Naive B cell (primary cell): Measurements from ENCODE around the gene ETV6. TPM values are rescaled to one million over a fixed set of nuclear protein-coding genes. Genes with fewer than 3 reads are reported as not detected.
A peak's percentile ranks its signal among the peaks of the same experiment; 100 is the strongest.

Source experiments
- ATAC-seq, 2 donors: fragments of 150-1000 bp; cut with Tn5 transposase; 2 replicates each; pipeline ENCODE4 v1.10.0; 2021; ENCODE audit warnings: low read depth in 2 of 2, mild to moderate bottlenecking in 2 of 2, moderate library complexity in 2 of 2
- DNase-seq: peaks from one replicate; pipeline ENCODE4 v3.0.0; 2022
- H3K27ac Mint-ChIP-seq, 6 donors: one replicate each; pipeline ENCODE4 v1.8.0; 2020 to 2022; ENCODE audit warnings: mild to moderate bottlenecking in 6 of 6, mixed read lengths in 6 of 6, moderate library complexity in 5 of 6, inconsistent platforms in 2 of 6
- H3K27me3 Mint-ChIP-seq, 3 donors: one replicate each; pipeline ENCODE4 v1.8.0; 2021 to 2022; ENCODE audit warnings: mixed read lengths in 3 of 3, mild to moderate bottlenecking in 1 of 3
- H3K36me3 Mint-ChIP-seq, 2 donors: one replicate each; pipeline ENCODE4 v1.8.0; 2020 to 2022; ENCODE audit warnings: mixed read lengths in 2 of 2, inconsistent platforms in 1 of 2, mild to moderate bottlenecking in 1 of 2
- H3K4me1 Mint-ChIP-seq, 3 donors: one replicate each; pipeline ENCODE4 v1.8.0; 2020 to 2022; ENCODE audit warnings: mixed read lengths in 3 of 3, inconsistent platforms in 1 of 3, mild to moderate bottlenecking in 1 of 3, moderate library complexity in 1 of 3
- H3K4me3 Mint-ChIP-seq, 8 donors: one replicate each; pipeline ENCODE4 v1.8.0; 2020 to 2022; ENCODE audit warnings: mild to moderate bottlenecking in 8 of 8, mixed read lengths in 8 of 8, moderate library complexity in 8 of 8, inconsistent platforms in 2 of 8
- H3K9me3 Mint-ChIP-seq, 7 donors: one replicate each; pipeline ENCODE4 v1.8.0; 2020 to 2022; ENCODE audit warnings: mixed read lengths in 7 of 7, mild to moderate bottlenecking in 5 of 7, inconsistent platforms in 2 of 7, moderate library complexity in 1 of 7
- polyA plus RNA-seq, 6 donors: library from polyadenylated mRNA; unstranded; fragments of 300-500 nt; fragmentation: Illumina TruSeq; gene quantifications; one replicate each; pipeline ENCODE4 v1.2.3, GENCODE V29; 2021; ENCODE audit warnings: low read depth in 6 of 6

ETV6 gene
- polyA plus RNA-seq, 6 donors from 2014 or later: 3.7 to 9.6 (median 6.6) TPM

- H3K9me3 Mint-ChIP-seq: no peaks in the 10 kb centered on the region
- H3K27me3 Mint-ChIP-seq: no peaks in the 10 kb centered on the region
- DNase-seq (peak; percentile 21), ATAC-seq (peak; percentile 24 to 40)
- H3K4me1 Mint-ChIP-seq: peaks cover 62 to 88% (median 74%) of the 10 kb centered on the region in 3 donors
- peak overlapping the region; percentile 12 to 84 (median 69) for H3K4me3 Mint-ChIP-seq
- no peaks in the 10 kb centered on the region for H3K36me3 Mint-ChIP-seq
- peak overlapping the region; percentile 53 to 99 (median 92) for H3K27ac Mint-ChIP-seq
Measured at GRCh38 chr12:11731455-11731854, 82.0 kb downstream of the ETV6 start.

GRCh38 chr12:11732023-11732422 lies 82.5 kb downstream of the ETV6 start:
- DNase-seq: peak; percentile 31
- Mint-ChIP-seq H3K36me3 (no peaks in the 10 kb centered on the region), H3K4me1 (peaks cover 64 to 85% (median 74%) of the 10 kb centered on the region in 3 donors), H3K4me3 (peak overlapping the region; percentile 12 to 76 (median 64)), H3K27me3 (no peaks in the 10 kb centered on the region), H3K27ac (peak overlapping the region; percentile 53 to 99 (median 90)), H3K9me3 (no peaks in the 10 kb centered on the region)
- ATAC-seq: peak; percentile 13 to 18

- no peaks in the 10 kb centered on the region for H3K9me3 Mint-ChIP-seq
Measured at GRCh38 chr12:11732715-11733114, 83.2 kb downstream of the ETV6 start.

DNA sequence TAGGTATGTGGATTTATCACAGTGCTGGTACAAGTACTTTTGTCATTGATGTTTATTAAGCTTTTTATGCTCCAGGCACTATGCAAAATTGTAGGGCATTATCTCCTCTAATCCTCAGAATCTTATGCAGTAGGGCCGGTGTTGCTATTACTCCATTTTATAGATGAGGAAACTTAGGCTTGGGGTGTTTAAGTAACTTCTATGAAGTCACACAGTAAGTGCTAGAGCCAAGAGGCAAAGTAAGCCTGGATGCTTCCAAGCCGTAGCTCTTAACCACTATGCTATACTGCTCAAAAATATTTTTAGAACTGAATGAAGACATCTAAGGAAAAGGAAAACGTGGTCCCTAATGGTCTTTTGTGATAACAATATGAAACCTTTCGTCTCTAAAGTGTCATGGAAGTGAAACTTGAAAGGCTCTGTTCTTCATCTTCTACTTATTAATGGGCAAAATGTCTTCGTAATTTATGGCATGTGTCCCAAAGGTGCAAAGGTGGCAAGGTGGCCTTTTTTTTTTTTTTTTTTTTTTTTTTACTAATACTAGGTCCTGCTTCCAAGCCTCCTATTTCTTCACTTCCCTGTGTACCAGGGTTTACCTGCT lies 85.2 kb downstream of the ETV6 start:
- H3K4me3 Mint-ChIP-seq: peak overlapping the region in 1 of 8 donors; percentile 8
- ATAC-seq: no peak

More at GRCh38 chr12:11732715-11733114, 83.2 kb downstream of the ETV6 start:
- ATAC-seq (no peak), DNase-seq (no peak)
- Mint-ChIP-seq H3K27ac (peak overlapping the region; percentile 85 to 99 (median 88)), H3K4me1 (peaks cover 64 to 81% (median 75%) of the 10 kb centered on the region in 3 donors), H3K27me3 (no peaks in the 10 kb centered on the region), H3K4me3 (peak overlapping the region in 6 of 8 donors; percentile 12 to 76 (median 69)), H3K36me3 (no peaks in the 10 kb centered on the region)

GRCh38 chr12:11738450-11738849 lies 89.0 kb downstream of the ETV6 start:
- Mint-ChIP-seq H3K36me3 (peaks cover 0 to 7% of the 10 kb centered on the region in 2 donors), H3K4me1 (peaks cover 48 to 59% (median 50%) of the 10 kb centered on the region in 3 donors), H3K9me3 (no peaks in the 10 kb centered on the region), H3K27ac (peak overlapping the region in 3 of 6 donors; percentile 26 to 87 (median 38)), H3K27me3 (no peaks in the 10 kb centered on the region), H3K4me3 (peak overlapping the region in 1 of 8 donors; percentile 55)
- no peak for ATAC-seq
- no peak for DNase-seq

More for the DNA sequence above, 85.2 kb downstream of the ETV6 start:
- Mint-ChIP-seq H3K27me3 (no peaks in the 10 kb centered on the region), H3K9me3 (no peaks in the 10 kb centered on the region), H3K27ac (peak overlapping the region in 2 of 6 donors; percentile 43 to 44), H3K4me1 (peaks cover 67 to 73% (median 72%) of the 10 kb centered on the region in 3 donors), H3K36me3 (peaks cover 0 to 7% of the 10 kb centered on the region in 2 donors)
- DNase-seq: no peak

DNA sequence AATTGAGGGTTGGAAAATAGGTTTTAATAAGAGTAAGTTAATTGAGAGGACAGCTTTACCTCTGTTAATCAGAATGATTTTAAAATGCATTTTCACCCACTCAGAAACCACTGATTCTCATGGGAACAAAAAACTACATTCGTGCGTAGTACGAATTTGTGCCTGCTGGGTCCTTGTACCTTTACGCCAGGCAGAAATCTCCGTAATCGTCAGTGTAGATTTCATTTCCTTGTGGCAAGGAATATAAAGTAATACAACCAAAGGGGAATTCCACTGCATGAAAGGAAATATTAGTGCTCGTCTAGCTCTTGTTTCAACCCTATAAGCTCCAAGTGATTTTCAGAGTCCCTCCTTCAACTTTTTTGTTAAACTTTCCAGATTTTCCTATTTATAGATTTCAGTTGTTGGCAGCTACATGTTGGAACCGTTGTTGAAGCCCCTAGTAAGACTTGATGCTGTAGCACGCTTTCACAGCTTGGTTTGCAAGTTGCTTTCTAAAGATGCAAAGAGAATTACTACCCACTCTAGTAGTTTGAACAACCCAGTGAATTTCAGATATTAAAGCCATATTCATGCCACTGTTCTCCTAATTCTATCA lies 90.6 kb downstream of the ETV6 start:
- Mint-ChIP-seq H3K27ac (peak overlapping the region in 3 of 6 donors; percentile 2 to 71 (median 59)), H3K9me3 (no peaks in the 10 kb centered on the region), H3K4me3 (peak overlapping the region in 1 of 8 donors; percentile 29), H3K4me1 (peaks cover 53 to 70% (median 56%) of the 10 kb centered on the region in 3 donors), H3K36me3 (peaks cover 0 to 7% of the 10 kb centered on the region in 2 donors), H3K27me3 (no peaks in the 10 kb centered on the region)
- no peak for DNase-seq
- peak; percentile 68 to 86 for ATAC-seq

GRCh38 chr12:11741434-11742092 lies 92.1 kb downstream of the ETV6 start:
- H3K9me3 Mint-ChIP-seq: no peaks in the 10 kb centered on the region
- peaks cover 59 to 73% (median 60%) of the 10 kb centered on the region in 3 donors for H3K4me1 Mint-ChIP-seq
- no peak overlapping the region for H3K4me3 Mint-ChIP-seq
- H3K36me3 Mint-ChIP-seq: peaks cover 0 to 7% of the 10 kb centered on the region in 2 donors
- peak overlapping the region in 2 of 6 donors; percentile 49 to 82 for H3K27ac Mint-ChIP-seq
- H3K27me3 Mint-ChIP-seq: no peaks in the 10 kb centered on the region
- no peak for DNase-seq
- ATAC-seq: no peak

DNA sequence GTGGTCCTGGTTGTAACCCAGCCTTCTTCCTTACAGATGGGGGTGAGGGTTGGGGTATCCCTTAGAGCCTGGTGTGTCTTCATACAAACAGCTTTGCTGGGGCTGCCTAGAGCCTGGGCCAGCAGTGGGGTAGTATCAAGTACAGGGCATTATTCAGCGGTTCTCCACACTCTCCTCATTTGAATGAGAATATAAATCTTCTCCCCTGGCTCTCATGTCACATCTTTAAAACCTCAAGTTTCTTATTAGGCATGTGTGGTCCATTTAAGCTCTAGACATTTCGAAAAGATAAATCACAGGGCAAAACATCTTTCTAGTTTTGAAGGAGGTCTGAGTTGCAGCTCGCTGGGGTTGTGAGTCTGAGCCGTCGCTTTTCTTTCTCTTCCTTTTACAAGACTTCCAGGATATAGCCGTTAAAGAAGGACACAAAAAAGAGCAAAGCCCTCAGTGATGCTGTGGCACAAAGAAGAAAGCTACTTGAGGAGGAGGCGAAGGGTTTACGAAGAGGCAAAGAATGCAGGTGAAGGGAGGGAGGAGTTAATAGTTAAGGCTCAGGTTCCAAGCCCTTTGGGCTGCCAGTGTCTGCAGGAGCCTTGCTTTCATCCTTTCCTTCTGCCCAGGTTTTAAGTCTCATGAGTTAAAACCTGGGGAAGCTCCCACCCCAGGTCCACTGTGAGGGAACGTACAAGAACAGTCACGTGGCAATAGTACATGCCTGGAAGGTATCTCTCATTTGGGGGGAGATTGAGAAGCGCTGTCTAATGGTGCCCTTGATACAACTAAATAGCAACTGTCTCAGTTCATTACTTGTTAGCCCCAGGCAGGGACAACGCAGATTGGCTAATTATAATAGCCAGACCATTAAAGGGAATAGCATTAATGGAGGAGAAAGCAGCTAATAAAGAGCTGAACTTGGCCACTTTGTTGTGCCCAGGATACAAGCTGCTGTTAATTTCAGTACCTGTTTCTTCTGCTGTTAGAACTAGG lies 94.2 kb downstream of the ETV6 start:
- Mint-ChIP-seq H3K4me3 (peak overlapping the region in 2 of 8 donors; percentile 18 to 54), H3K4me1 (peaks cover 53 to 68% (median 66%) of the 10 kb centered on the region in 3 donors), H3K27ac (peak overlapping the region in 5 of 6 donors; percentile 22 to 91 (median 67)), H3K9me3 (no peaks in the 10 kb centered on the region), H3K27me3 (no peaks in the 10 kb centered on the region), H3K36me3 (peaks cover 0 to 5% of the 10 kb centered on the region in 2 donors)
- ATAC-seq (no peak), DNase-seq (no peak)

DNA sequence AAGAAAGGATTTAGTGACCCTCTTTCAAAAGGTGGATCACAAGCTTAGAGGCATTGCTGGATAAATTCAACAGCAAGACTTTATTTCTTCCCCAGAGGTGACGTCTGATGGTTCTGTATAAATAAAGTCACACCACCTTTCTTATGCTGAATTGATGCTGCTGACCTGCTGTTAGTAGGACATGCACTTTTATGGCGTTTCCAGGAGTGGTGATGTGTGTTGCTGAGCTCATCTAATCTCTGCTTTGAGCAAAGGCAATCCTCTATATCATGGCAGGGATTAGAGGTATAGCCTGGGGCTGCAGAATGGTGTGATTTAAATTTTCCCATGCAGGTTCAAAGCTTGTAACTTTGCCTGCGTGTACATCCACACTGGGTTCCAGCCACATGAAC lies 94.9 kb downstream of the ETV6 start:
- no peaks in the 10 kb centered on the region for H3K36me3 Mint-ChIP-seq
- ATAC-seq (no peak), DNase-seq (no peak)
- H3K27ac Mint-ChIP-seq: peak overlapping the region in 1 of 6 donors; percentile 91
- H3K4me1 Mint-ChIP-seq: peaks cover 55 to 71% (median 67%) of the 10 kb centered on the region in 3 donors
- no peaks in the 10 kb centered on the region for H3K27me3 Mint-ChIP-seq
- no peak overlapping the region for H3K4me3 Mint-ChIP-seq
- H3K9me3 Mint-ChIP-seq: no peaks in the 10 kb centered on the region

- no peaks in the 10 kb centered on the region for H3K36me3 Mint-ChIP-seq
- H3K27me3 Mint-ChIP-seq: no peaks in the 10 kb centered on the region
- H3K4me1 Mint-ChIP-seq: peaks cover 62 to 74% (median 72%) of the 10 kb centered on the region in 3 donors
- H3K27ac Mint-ChIP-seq: peak overlapping the region; percentile 11 to 96 (median 89)
- H3K4me3 Mint-ChIP-seq: peak overlapping the region in 4 of 8 donors; percentile 36 to 69 (median 59)
- DNase-seq (no peak), ATAC-seq (no peak)
- no peaks in the 10 kb centered on the region for H3K9me3 Mint-ChIP-seq
Measured at GRCh38 chr12:11745113-11745512, 95.6 kb downstream of the ETV6 start.

GRCh38 chr12:11746024-11746771 lies 96.7 kb downstream of the ETV6 start:
- ATAC-seq (peak; percentile 81 to 82), DNase-seq (peak; percentile 72)
- Mint-ChIP-seq H3K4me1 (peaks cover 67 to 79% (median 75%) of the 10 kb centered on the region in 3 donors), H3K4me3 (peak overlapping the region; percentile 36 to 71 (median 54)), H3K27ac (peak overlapping the region; percentile 77 to 96 (median 92)), H3K27me3 (no peaks in the 10 kb centered on the region), H3K9me3 (no peaks in the 10 kb centered on the region), H3K36me3 (no peaks in the 10 kb centered on the region)
